CD4-positive, alpha-beta T cell treated with Interferon alpha-2 for 1 hour (primary cell): ENCODE measurements around the gene NCKAP5.
"Not testable (repeated sequence)": the region's sequence is repeated elsewhere in the genome, so short reads cannot be mapped to it uniquely, and the experiment has no call there.

Experiments used
- DNase-seq, 2 donors: peaks; one replicate each; pipeline ENCODE4 v3.0.0-alpha.2; 2020 to 2022

NCKAP5 gene

DNA sequence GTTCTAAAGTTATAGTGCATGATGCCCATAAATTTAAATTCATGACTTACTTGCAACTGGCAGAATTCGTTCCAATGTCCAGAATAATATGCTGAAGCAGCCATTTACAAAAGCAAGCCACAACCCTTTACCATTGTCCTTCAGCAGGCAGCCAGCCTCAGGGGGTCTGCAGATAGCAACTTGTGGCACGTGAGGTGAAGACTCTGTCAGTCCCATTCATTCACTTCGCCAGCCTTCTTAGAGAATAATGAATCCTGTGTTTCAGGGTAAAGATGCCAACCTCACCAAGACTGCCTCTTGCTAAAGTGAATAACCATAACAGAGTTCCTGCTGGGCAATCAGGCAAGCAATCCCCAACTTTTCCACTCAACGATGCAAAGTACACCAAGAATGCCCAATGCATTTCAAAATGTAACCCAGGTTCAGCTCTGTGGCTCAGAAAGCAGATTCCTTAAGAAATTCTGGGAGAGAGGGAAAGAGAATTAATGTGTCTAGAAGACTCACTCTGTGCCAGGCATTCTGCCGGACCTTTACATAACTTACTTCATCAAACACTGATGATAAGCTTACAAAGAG lies 315.4 kb downstream of the NCKAP5 start:
- DNase-seq = no peak

DNA sequence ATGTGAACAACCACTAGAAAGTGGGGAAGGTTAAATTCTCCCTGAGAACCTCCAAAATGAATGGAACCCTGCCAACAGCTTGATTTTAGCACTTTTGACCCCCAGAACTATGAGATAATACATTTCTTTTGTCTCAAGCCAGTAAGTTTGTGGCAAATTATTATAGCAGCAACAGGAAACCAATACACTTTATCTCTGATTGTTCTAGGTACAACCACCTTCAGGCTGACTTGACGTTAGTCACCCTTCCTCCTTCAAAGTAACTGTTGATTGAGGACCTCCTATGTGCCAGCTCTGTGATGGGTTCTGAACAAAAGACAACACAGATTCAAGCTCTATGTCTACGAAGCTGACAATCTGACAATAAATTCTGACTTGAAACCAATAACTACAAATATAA lies 318.9 kb downstream of the NCKAP5 start:
- DNase-seq = no peak

DNA sequence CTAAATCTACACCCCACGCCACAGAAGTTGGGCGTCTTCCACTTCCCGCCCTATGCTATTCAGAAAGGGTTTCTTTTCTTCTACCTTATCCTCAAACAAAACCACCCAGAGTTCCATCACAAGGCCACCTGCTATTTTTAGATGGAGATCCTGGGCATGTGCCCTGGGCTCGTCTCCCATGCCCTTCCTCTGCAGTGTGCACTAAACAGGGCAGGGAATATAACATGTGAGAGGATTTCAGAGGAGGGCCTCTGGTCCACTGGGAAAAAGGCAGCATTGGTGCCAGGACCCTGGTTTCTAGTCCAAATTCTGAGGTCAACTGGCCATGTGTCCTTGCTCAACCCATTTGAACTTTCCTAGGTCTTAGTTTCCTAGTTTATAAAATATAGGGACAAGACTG lies 320.0 kb downstream of the NCKAP5 start:
- no peak for DNase-seq

DNA sequence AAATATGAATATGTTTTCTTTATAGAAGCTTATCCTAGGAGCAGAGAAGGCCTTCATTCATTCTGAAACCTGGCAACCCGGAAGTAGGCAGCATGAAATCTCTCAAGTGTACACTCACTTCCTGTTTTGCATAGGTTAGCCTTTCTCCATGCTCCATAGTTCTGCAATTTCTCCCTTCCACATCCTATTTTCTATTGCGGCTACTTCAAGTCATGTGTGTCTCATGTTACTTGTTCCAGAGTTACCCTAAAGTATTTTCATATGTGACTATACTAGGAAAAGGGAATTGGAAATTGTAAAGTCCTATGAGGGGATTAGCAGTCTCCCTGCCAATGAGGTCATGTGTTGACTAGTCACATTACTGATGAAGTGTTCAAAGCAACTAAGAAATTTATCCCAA lies 320.6 kb downstream of the NCKAP5 start:
- DNase-seq = no peak

DNA sequence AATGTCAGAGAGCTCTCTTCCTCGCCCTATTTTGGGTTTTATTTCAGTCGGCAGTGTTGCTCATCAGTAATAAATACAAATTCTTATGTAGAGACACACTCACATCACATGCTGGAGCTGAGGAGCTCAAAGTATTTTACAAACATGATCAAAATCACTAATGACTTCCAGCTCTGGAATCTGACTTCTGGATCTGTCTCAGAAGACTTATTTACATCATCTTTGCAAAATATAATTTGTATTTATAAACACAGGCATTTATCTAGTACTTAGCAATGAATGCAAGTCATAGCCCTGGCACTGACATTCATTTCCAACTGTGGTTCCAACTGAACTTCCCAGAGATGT lies 327.1 kb downstream of the NCKAP5 start:
- DNase-seq = no peak

DNA sequence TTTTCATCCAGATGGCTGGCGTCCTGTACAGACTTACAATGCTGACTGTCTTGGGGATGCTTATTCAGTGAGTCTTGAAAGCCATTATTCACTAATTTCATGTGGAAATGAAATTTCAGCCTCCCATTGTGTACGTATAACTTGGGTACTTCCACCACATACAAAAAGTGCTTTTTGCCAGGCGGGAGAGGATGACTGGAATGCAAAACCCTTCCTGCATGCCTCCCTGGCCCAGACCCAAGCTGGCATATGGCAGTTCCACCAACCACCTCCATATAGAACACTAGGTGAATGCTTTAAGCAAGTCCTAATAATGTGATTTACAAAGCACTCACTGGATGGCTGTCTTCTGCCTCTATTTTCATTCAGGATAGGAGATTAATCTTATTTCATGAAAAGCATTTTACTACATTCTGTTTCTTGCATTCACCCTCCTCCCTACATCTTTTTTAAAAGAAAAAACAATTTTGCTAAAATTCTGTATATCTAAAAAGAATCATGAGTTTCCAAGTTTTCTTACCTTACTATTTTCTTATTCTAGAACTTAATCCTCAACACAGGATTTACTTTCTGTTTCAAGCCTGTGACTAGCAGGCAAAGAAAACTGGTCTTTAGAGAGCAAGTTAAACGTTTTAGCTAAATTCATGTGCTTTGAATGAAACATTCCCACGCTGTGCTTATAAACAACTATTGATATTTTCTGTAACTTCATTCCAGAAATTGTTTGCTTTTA lies 327.6 kb downstream of the NCKAP5 start:
- DNase-seq = no peak

DNA sequence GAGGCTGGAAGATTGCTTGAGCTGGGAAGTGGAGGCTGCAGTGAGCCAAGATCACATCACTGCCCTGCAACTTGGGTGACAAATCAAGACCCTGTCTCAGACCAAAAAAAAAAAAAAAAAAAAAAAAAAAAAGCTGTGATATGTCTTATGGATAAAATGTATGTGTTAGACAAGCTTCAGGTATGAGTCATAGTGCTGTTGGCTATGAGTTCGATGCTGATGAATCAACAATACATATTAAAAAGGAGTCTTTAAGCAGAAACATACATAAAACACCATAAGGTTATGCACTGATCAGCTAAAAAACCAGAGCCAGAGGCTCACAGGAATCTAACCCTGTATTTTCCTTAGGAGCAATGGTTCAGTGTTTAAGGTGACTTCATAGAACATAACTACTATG lies 332.3 kb downstream of the NCKAP5 start:
- no peak for DNase-seq

DNA sequence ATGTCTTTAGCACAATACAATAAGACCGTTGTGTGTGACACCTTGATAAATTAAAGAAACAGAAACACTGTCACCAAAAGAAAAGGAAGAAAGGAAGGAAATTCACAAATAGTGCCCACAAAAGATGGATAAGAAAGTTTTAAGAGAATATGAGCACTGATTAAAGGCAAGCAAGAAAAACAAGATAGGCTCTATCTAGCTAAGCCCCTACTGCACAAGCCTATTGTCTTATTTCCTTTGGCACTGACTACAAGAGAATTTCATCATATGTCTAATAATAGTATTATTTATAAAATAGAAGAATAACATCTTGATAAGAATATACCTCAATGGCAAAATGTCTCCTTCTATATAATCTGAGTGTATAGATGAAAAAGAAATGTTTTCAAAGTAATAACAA lies 335.7 kb downstream of the NCKAP5 start:
- DNase-seq = no peak

DNA sequence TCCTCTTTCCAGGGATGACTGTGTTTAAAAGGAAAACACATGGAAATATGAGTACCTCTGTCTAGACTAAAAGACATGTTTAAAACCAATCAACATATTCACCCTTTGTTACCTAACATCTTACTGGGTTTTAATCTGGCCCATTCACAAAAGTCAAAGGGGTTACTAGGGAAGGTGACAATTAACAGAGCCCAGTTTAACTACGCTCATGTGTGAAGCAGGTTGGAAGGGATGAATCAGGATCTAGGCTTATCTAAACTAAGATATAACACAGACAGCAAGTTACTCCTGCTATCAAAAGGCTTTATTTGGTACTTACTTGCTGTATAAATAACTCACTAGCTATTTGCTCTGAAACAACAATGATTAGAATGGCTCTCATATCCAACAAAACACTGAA lies 337.0 kb downstream of the NCKAP5 start:
- no peak for DNase-seq

DNA sequence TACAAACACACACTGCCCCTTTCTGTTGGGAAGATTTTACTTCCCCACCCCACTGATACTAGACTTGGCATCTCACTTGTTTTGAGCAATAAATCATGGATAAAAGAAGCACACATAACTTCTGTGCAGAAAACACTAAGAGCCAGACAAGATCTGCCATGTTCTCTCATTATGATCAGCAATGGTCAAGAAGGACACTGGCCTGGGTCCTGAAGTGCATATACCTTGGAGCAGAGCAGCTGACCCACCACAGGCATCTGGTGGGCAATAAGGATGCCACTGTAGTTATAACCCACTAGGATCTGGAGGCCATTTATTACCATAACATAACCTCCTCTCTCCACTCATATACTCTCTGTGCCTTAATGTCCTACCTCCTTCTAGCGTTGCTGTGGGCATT lies 338.3 kb downstream of the NCKAP5 start:
- no peak for DNase-seq

DNA sequence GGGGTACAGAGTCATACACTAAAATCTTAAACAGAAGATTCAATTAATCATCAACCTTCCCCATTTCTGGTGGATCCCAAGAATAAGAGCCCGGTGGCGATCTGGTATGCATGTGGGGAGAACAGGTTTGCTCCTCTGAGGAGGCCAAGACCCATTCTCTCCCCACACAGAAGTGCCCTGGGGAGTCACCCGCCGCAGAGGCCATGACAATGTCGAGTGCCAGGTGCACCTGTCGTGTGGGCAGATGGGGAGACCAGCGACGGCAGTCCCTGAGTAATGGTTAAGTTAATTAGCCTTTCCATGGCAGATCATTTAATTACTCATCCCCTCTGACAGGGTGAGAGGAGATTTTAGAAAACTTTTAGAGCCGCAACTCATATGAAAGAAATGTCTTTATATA lies 345.0 kb downstream of the NCKAP5 start:
- no peak for DNase-seq

DNA sequence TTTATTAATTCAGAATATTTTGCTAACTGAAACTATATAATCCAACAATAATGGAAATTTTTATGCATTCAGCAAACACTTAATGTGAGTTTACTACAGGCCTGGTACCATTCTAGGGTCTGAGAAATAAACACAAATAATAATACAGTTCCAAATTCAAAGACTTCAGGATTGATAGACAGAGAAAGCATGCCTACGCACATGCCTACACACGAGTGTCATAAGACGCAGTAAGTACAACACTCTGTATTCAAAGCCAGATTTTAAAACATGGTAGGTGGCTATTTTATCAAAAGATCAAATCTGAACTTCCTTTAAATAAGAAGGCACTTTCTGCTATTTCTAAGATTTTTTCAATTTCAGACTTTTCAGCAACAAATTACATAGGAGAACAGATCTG lies 346.9 kb downstream of the NCKAP5 start:
- DNase-seq = no peak

DNA sequence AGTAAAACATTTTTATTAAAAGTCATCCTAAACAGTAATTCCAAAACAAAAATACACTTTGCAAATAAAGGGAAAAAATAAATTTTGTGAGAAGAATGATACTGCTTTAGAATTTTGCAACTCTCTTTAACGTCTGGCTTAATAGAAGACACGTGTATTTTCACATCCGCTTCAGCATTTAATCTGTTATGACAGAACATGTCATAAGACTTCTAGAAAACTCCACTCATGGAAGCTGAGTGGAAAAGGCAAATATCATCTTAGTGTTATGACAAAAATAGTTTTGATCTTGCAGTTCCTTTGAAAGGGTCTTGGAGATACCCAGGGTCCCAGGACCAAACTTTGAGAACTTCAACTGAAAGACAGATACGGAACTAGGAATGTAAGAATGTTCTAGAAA lies 350.1 kb downstream of the NCKAP5 start:
- DNase-seq = no peak

DNA sequence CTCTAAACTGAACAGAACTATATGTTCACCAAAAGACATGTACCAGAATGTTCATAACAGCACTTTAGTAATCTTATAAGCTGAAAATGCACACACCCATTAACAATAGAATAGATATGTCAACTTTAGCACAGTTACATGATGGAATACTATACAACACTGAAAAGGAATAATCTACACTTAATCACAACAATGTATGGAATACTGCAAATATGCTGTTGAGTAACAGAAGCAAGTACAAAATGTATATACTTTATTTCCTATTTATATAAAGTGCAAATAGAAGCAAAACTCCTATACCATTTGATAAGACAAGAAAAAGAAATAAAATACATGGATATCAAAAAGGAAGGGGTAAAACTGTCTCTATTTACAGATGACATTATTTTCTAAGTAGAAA lies 352.8 kb downstream of the NCKAP5 start:
- no peak for DNase-seq

DNA sequence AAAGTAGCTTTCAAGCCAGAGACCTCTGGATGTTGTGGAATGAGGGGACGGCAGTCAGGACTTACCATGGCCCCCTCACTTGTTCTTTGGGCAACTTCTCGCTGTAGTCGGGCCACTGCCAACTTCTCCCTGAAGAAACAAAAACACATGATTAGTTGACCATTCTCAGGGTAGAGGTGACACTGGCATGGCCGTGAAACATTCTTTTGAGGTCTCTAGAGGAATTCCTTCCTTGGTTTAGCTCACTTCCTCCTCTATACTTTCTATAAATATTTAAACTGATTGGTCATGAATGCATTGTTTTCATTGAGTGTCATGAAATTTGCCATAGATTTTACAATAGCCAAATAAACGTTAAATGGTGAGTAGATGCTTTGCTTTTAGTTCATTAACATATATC lies 354.6 kb downstream of the NCKAP5 start:
- no peak for DNase-seq

DNA sequence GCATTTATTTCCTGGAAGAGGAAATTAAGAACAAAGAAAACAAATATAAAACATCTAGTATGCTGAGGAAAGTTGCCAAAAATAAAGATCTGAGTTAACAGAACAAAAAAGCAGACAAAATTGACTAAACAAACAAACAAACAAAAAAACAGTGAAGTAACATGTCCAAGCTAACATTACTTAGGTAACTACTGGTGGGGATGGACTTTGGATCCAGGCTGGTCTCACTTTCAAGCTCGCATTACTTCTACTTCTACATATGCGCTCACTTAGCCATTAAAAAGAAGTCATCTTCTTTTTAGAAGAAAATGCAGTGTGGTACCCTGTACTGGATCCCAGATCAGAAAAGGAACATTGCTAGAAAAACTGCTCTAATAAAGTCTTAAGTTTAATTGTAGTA lies 358.9 kb downstream of the NCKAP5 start:
- no peak for DNase-seq

DNA sequence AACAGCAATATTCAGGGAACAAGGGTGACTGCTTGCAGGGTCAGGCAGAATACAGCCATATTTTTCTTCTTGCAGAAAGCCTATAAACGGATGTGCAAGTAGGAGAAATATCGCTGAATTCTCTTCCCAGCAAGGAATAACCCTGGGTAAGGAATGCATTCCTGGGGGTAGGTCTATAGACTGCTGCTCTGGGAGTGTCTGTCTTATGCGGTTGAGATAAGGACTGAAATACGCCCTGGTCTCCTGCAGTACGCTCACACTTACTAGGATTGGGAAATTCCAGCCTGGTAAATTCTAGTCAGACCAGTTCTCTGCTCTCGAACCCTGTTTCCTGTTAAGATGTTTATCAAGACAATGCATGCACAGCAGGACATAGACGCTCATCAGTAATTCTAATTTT lies 361.6 kb downstream of the NCKAP5 start:
- not testable (repeated sequence) for DNase-seq

DNA sequence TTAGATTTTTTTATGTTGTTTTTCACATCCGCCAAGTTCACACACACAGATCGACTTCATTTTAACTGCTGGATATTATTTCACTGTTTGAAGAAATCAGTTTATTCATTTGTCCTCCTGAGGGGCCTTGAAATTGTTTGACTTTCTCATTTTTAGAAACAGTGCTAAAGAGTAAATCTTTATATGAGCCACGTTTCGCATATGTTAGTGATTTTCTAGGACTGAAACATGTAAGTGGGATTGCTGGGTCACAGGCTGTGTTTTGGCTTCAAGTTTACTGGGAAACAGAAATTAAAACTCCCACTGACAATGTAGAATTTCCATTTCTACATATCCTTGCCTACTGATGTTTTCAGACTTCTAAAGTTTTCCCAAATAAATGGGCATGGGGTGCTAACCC lies 363.8 kb downstream of the NCKAP5 start:
- DNase-seq = no peak

DNA sequence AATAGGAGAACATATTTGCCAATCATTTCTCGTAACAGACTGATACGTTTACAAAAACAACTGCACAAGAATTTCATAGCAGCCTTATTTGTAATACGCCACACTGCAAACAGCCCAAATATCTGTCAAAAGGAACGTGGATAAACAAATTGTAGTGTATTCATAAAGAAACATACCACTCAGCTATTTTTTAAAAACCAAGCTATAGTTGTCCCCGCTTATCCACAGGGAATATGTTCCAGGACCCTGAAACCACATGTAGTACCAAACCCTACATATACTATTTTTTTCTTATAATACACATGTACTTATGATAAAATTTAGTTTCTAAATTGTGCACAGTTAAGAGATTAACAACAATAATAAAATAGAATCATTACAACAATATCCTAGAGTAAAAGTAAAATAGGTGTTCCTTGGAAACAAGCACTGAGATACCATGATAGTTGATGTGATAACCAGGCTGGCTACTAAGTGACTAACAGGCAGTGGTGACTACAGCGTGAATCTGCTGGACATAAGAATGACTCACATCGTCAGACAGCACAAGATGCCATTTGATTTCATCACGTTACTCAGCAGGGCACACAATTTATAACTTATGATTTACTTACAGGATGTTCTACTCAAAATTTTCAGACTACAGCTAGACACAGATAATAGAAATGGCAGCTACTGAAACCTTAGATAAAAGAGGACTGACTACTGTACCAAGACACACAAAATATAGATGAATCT lies 367.4 kb downstream of the NCKAP5 start:
- no peak for DNase-seq

DNA sequence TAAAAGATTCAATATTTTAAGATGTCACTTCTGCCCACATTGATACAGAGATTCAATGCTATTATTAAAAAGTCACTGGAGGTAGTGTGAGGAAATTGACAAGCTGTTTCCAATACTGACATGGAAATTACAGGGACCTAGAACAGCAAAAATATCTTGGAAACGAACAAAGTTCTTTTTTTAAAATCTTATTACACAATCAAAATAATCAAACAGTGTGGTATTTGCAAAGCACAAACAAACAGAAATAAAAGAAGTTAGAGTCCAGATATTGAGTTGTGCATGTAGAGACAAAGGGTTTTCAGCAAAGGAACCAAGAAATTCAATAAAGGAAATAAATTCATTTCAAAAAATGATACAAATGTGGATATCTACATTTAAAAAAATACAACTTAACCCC lies 369.6 kb downstream of the NCKAP5 start:
- DNase-seq = no peak

DNA sequence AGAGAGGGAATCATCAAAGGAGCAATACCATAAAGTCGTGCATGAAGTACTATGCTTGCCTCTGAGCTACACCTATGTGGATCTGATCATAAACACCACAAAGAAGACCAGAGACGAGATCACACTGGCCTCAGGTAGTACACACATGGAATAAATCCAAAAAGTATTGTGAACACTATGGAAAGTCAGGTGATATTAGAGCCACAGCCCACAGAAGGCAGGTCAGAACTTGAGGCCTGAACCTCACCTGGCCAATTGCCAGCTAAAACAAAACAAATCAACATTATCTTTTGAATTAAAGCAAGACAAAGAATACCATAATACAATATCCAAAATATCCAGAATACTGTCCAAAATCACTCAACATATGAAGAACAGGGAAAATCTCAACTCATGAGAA lies 371.1 kb downstream of the NCKAP5 start:
- no peak for DNase-seq

DNA sequence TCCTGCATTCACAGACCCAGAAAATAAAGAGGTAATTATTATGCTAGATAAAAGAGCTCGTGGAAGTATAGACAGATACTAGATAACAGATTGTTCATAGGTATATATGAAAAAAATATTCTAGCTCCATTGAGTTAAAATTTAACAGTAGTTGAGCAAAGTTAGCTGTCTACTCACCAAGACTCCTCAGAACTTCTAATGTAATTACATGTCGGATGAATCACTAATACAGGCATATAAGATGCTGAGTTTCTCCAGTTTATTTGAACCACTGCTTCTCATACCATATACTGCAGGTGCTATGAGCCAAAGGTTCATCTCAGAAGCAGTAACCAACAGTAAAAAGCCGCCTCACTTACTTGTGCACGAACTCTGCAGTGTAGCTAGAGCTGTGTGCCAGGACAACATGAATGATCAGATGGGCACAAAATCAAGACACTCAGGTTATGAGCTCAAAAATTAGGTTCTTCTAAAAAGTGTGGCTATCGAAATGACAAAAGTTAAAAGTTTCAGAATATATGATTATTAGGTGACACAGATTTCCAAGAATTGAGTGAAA lies 373.4 kb downstream of the NCKAP5 start:
- no peak for DNase-seq

DNA sequence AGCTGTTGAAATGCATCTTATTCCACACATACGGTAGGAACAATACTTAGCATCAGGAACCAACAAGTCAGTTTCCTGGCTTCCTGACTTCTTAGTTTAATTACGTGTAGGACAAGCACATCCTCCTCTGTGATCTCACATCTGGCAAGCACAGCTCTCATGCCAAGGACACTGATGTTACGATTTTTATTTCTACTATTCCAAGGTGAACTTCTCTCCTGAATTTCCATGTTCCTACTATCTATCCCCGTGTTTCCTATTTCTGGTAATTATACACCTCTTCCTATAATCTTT lies 374.0 kb downstream of the NCKAP5 start:
- DNase-seq = no peak

DNA sequence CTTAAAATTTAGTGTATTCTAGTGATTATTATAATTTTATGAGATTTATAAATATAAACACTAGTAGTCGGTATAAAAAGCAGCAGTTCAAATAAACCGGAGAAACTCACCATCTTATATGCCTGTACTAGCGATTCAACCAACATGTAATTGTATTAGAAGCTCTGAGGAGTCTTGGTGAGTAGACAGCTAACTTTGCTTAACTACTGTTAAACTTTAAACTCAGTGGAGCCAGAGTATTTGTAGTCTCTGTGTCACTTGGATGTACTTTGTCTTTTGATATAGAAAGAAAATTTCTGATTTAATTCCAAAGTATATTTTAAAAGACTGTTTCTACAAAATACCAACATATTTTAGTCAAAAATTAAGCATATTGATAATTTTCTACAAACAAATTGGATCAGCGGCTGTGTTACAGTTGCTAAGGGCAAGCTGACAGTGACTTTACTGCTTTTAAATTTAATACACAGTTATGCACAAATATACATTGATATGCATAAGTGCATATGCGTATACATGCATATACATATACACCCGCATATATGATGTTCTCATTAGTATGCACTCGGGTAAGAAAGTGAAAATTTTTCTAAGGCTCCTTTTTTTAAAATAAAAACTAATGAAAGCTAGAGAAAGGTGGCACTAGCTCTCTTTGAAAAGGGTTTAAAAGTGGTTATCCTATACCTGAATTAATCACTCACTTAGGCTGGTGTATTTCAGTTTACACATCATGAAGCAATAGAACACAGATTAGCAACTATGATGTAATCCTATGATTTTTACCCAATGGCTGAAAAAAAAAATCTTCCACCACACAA lies 374.5 kb downstream of the NCKAP5 start:
- no peak for DNase-seq
